Middle frontal gyrus (tissue), 1 donor: ENCODE results near the gene NKD1.

Source experiments
- DNase-seq: peaks from one replicate; pipeline ENCODE4 v3.0.0-alpha.2; 2015; ENCODE audit warnings: low spot score; ENCODE audit errors: extremely low spot score

NKD1 gene

GRCh38 chr16:50643192-50643591, 95.0 kb downstream of the NKD1 start:
- DNase-seq = no peak

- DNase-seq = no peak
These were observed 96.0 kb downstream of the NKD1 start for GRCh38 chr16:50644245-50644644.

DNA sequence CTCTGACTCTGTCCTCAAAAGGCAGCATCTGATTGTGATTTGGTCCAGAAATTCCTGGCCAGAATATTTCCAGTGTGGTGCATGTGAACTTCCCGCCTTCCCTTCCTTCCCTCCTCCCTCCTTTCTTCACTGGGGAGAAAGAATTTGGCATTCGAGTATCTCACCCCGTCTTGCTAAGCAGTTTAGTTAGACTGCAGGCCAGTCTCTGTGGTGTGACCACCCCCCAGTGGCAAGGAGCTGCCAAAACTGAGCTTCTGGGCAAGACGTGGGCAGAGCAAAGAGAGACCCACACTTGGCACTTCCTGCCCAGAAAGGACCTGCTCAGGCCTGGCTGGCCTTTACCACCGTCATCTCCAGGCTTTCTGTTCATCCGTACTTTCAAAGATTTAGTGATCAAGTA, 96.5 kb downstream of the NKD1 start:
- no peak for DNase-seq

- no peak for DNase-seq
These were observed 97.5 kb downstream of the NKD1 start for GRCh38 chr16:50645563-50646220.

DNA sequence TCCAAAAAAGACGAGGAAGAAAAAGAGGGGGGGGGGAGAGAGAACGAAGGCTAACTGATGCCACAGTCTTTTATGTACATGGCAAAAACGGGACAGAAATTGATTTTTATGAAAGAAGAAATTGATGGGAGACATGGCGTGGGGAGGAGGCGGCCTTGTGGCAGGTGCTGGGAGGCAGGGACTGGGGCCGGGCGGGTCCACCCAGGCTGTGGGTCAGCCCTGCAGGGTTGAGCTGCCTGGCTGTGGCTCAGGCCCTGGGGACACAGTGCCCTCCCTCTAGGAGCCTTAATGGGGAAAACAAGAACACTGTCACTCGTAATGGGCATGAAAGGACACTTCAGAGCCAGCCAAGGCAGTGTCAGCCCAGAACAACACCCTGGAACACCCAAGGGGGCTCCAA, 98.1 kb downstream of the NKD1 start:
- DNase-seq = no peak

DNA sequence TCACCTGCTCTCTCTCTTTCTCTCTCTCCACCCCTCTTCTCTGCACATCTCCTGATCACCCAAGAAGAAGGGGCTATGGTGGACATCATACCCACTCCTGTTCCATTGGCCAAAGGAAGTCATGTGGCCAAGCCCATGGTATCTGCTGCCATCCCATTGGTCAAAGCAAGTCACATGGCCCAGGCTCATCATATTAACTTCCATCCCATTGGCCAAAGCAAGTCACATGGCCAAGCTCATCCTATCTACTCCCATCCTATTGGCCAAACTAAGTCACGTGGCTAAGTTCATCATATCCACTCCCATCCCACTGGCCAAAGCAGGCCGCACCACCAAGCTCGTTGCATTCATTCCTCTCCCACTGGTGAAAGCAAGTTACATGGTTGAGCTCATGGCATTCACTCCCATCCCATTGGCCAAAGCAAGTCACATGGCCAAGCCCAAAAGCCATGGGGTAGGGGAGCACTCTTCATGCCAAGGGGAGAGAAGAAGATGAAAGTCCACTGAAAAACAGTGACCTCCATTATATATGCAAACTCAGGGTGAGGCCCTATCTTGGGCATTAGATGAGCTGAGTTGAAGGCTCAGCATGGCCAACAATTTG, 103.7 kb downstream of the NKD1 start:
- no peak for DNase-seq

DNA sequence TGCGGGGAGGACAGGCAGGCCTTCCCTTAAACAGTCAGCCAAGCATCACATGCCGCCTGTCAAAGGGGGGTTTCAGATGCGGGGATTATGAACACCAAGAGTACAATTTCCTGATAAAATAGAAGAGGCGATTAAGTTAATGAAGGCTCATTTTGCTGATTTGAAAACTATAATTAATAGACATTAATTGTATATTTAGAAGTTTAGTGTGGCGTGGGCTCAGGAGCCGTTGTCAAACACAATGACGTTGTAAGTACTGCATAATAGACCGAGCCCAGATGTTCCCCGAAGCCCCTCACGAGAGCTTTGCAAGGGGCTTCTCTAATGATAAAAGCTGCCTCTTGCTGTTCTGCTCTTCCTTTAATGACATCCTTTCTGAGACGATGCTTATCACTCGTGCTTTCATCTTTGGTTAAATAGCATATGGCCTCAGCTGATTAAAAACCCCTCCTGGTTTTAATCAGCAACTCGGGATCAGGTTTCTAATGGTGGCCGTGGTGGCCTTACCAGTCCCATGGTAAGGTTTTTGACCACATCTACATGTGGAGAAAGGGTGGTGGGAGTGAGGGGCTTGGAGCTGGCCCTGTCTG, 104.7 kb downstream of the NKD1 start:
- no peak for DNase-seq

GRCh38 chr16:50653633-50654519, 105.7 kb downstream of the NKD1 start:
- no peak for DNase-seq

GRCh38 chr16:50655558-50656055, 107.4 kb downstream of the NKD1 start:
- DNase-seq = no peak

DNA sequence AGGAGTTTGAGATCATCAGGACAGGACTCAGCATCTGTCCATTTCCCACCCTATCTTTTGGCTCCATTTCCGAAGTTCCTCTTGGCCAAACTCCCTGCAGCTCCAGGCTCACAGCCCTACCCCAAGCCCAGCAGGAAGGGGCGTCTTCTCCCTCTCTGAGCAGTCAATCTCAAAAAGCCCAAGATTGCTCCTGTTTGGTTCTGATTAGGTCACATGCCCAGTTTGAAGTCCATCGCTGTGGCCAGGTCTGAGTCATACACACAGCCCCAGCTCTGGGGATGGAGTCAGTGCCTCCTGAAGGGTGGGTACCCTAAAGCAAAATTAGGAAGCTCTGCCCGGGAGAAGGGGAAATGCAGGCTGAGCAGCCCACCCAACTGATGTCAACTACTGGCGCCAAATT, 109.0 kb downstream of the NKD1 start:
- DNase-seq = no peak

DNA sequence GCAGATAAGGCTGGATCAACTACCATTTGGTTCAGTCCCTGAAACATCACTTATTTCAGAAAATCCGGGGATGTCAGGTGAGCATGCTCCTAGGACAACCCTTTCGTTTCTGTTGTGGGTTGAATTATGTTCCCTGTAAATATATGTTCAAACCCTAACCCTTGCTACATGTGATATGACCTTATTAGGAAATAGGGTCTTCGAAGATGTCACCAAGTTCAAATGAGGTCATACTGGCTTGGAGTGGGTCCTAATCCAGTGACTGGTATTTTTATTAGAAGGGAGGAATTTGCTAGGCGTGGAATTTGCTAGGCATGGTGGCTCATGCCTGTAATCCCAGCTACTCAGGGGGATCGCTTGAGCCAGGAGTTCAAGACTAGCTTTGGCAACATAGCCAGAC, 111.6 kb downstream of the NKD1 start:
- DNase-seq = no peak

DNA sequence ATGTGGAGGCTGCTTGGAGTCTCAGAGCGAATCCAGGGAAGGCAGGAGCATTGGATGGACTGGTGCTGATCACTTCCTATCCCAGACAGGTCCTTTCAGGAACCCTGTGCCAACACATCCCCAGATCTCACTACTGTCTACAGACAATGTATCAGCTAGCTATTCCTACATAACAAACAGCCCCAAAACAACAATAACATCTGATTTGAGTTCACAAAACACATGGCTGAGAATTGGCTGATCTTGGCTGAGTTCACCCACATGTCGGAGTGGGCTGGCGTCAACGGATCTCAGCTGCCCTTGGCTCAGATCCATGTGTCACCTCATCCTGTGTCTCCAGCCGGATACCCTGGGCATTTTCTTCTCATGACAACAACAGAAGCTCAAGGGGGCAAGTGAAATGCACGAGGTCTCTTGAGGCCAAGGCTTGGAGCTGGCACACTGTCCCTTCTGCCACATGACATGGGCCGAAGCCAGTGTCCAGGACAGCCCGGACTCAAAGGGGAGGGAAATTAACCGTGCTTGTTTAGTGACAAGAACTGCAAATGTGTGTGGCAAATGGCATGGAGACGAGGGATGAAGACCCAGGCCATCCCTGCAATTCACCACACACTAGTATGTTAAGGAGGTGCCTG, 114.2 kb downstream of the NKD1 start:
- DNase-seq = no peak

GRCh38 chr16:50664270-50664669, 116.1 kb downstream of the NKD1 start:
- no peak for DNase-seq

GRCh38 chr16:50665128-50665878, 117.1 kb downstream of the NKD1 start:
- DNase-seq = peak; percentile 50

DNA sequence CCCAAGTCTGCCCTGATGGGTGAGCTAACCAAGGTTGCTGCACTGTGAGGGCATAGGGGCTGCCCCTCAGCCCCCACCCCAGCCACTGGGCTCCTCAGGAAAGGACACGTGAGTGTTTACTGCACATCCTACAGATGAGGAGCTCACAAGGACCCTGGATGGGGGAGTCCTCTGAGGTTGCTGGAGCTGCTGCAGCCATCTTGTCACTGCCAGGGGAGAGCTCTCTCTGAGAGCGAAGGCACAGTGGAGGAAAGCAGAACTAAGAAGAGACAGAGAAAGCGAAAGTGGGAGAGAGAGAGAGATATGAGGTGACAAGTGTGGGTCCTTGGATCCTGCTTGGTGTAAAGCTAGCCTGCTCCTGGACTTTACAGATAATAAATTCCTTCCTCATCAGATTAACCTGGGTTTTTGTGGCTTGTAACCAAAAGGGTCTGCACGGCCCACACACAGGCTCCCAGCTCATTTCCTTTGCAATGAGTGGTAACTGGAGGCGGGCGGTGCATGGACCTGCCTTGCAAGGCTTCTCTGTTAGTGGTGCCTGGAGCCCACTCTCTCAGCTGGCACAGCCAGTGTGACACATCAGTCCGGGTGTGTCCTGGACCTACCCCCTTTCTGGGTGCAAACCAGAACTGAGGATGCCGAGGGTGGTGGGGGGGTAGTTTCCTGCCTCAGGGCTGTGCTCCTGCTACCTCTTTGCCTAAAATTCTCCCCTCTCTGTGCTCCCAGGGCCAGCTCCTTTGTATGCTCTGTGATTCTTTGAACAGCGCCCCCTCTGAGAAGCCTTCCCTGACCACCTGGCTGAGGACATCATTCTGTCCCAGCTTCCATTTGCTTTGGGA, 118.7 kb downstream of the NKD1 start:
- no peak for DNase-seq

DNA sequence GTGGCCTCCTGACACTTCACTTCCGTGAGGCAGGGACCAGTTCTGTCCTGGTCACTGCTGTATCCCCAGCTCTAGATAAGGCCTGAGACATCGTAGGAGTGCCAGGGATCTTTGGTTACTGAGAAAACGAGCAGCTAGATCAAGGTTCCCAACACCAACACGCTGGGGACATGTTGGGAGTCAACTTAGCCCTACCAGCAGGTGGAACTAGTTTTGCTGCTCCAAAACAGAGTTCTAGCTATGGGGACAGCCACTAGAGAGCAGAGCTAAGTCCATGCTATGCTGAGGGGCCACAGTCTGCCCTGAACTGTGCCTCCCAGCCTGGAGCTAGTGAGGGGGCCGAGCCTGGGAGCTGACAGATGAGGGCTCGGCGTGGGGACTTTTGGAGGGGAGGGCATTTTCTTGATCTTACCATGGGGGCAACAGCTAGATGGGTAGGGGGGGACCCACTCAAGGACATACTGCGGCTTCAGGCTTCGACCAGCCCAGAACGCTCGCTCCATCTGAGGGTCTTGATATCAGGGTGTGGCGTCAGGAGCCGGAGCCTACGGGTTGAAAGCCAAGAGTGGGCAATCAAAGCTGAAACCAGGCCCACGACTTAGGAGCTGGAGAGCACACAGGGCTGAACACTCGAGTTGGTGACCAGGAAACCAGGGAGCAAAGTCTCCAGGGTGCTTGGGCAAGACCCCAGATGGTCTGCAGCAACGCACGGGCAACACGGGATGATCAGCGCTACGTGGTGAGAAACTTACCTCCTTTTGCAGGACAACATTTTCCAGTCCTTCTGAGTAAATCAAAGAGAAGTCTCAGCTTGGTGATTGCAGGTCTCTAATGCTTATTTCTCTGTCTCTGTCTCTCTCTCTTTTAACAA, 119.5 kb downstream of the NKD1 start:
- no peak for DNase-seq

DNA sequence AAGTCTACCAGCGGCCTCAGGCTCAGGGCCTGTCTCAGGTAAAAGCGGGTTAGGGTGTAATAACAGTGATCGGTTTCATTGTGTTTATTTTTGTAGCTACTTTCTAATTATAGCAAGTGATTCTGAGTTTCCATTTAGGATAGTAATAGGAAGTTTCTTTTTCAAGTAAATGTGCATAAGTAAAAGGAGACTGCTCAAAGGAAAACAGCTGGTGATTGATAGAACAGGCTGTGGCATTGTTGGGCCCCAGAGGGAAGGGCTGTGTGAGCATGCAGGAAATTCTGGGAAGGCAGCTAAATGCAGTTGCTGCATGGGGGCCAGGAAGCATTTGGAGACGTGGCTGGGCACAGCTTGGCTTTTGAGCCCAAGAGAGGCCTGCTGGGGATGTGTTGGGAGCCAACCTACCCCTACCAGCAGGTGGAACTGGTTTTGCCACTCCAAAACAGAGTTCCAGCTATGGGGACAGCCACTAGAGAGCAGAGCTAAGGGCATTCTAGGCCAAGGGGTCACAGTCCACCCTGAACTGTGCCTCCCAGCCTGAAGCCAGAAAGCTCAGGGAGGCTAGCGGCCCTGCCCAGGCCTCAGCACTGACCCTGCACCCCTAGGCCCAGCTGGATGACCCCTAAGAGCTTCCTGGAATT, 120.3 kb downstream of the NKD1 start:
- DNase-seq = no peak

DNA sequence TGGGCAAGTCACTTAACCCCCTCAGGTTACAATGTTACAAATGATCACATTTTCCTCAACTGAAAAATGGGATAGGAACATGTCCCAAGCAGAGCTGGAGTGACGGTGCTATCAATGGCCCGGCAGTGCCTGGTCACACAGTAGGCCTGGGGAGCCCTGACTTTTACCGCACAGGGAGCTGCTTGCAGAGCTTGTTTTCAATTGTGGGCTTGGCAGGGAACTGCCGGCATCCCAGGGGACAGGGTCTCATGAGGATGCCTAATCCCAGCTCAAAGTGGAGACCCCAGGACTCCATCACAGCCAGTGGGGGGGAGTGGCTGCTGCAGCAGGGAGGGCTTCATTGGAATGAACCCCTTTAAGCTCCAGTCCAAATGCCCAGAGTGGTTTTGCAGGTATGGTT, 121.5 kb downstream of the NKD1 start:
- DNase-seq = no peak
